ENCODE results near the gene FOXP2.

The FOXP2 gene

DNA sequence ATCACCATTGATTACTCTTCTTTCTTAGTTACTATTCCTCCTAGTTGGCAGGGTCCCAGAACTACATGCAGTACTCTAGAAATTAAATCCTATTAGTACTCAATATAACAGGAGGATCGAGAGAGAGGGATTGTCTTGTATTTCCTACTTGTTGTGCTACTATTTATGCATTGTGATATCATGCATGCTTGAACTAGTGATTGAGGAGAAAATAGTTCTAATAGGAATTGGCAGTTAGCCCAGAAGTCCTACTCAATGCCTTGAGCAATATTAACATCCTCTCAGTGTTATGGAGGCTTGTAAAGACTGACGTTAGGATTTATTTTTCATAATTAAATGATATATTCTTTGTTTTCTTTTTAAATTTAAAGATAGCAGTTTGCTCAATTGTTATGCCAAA is 67.4 kb downstream of the FOXP2 start (continued):
- TF ChIP-seq TOX (CRISPR knock-in tag; IDR thresholded peaks at IDR 0.05; ENCODE audit: borderline replicate concordance) = no peak
- TF ChIP-seq ZFP3 (CRISPR knock-in tag; IDR thresholded peaks at IDR 0.05) = no peak
- no peak for TF ChIP-seq ESRRG (CRISPR knock-in tag; IDR thresholded peaks at IDR 0.05)

- TF ChIP-seq TOX (CRISPR knock-in tag; IDR thresholded peaks at IDR 0.05; ENCODE audit: borderline replicate concordance) = no peak
- TF ChIP-seq PATZ1 (CRISPR knock-in tag; IDR thresholded peaks at IDR 0.05; ENCODE audit: borderline replicate concordance) = no peak
- no peak for TF ChIP-seq ARNTL (CRISPR knock-in tag; IDR thresholded peaks at IDR 0.05; ENCODE audit: borderline replicate concordance, low read depth)
- TF ChIP-seq ZFP30 (CRISPR knock-in tag; IDR thresholded peaks at IDR 0.05) = no peak
- no peak for TF ChIP-seq GLIS3 (CRISPR knock-in tag; IDR thresholded peaks at IDR 0.05)
- TF ChIP-seq BACH2 (CRISPR knock-in tag; IDR thresholded peaks at IDR 0.05; ENCODE audit: borderline replicate concordance) = no peak
- TF ChIP-seq ISL1 (CRISPR knock-in tag; IDR thresholded peaks at IDR 0.05) = no peak
- no peak for TF ChIP-seq RARB (CRISPR knock-in tag; IDR thresholded peaks at IDR 0.05)
- no peak for TF ChIP-seq CSRNP3 (CRISPR knock-in tag; IDR thresholded peaks at IDR 0.05)
- TF ChIP-seq ZNF70 (CRISPR knock-in tag; IDR thresholded peaks at IDR 0.05) = no peak
- no peak for ATAC-seq
Observed at GRCh38 chr7:114484226-114484625, 69.6 kb downstream of the FOXP2 start.

GRCh38 chr7:114487174-114487573 is 72.6 kb downstream of the FOXP2 start:
- TF ChIP-seq, protein P1, sequence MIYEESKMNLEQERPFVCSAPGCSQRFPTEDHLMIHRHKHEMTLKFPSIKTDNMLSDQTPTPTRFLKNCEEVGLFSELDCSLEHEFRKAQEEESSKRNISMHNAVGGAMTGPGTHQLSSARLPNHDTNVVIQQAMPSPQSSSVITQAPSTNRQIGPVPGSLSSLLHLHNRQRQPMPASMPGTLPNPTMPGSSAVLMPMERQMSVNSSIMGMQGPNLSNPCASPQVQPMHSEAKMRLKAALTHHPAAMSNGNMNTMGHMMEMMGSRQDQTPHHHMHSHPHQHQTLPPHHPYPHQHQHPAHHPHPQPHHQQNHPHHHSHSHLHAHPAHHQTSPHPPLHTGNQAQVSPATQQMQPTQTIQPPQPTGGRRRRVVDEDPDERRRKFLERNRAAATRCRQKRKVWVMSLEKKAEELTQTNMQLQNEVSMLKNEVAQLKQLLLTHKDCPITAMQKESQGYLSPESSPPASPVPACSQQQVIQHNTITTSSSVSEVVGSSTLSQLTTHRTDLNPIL (CRISPR knock-in tag; IDR thresholded peaks at IDR 0.05; ENCODE audit: low read depth) = no peak
- no peak for TF ChIP-seq CSRNP3 (CRISPR knock-in tag; IDR thresholded peaks at IDR 0.05)
- TF ChIP-seq OSR1 (CRISPR knock-in tag; IDR thresholded peaks at IDR 0.05) = no peak
- no peak for TF ChIP-seq ZFP3 (CRISPR knock-in tag; IDR thresholded peaks at IDR 0.05)
- no peak for TF ChIP-seq ARNTL (CRISPR knock-in tag; IDR thresholded peaks at IDR 0.05; ENCODE audit: borderline replicate concordance, low read depth)
- TF ChIP-seq ZNF70 (CRISPR knock-in tag; IDR thresholded peaks at IDR 0.05) = no peak
- TF ChIP-seq CSDC2 (CRISPR knock-in tag; IDR thresholded peaks at IDR 0.05) = no peak
- TF ChIP-seq, protein P2, sequence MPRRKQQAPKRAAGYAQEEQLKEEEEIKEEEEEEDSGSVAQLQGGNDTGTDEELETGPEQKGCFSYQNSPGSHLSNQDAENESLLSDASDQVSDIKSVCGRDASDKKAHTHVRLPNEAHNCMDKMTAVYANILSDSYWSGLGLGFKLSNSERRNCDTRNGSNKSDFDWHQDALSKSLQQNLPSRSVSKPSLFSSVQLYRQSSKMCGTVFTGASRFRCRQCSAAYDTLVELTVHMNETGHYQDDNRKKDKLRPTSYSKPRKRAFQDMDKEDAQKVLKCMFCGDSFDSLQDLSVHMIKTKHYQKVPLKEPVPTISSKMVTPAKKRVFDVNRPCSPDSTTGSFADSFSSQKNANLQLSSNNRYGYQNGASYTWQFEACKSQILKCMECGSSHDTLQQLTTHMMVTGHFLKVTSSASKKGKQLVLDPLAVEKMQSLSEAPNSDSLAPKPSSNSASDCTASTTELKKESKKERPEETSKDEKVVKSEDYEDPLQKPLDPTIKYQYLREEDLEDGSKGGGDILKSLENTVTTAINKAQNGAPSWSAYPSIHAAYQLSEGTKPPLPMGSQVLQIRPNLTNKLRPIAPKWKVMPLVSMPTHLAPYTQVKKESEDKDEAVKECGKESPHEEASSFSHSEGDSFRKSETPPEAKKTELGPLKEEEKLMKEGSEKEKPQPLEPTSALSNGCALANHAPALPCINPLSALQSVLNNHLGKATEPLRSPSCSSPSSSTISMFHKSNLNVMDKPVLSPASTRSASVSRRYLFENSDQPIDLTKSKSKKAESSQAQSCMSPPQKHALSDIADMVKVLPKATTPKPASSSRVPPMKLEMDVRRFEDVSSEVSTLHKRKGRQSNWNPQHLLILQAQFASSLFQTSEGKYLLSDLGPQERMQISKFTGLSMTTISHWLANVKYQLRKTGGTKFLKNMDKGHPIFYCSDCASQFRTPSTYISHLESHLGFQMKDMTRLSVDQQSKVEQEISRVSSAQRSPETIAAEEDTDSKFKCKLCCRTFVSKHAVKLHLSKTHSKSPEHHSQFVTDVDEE (CRISPR knock-in tag; IDR thresholded peaks at IDR 0.05) = no peak
- no peak for TF ChIP-seq ZC3H10 (CRISPR knock-in tag; IDR thresholded peaks at IDR 0.05)
- no peak for TF ChIP-seq TOX (CRISPR knock-in tag; IDR thresholded peaks at IDR 0.05; ENCODE audit: borderline replicate concordance)
- no peak for TF ChIP-seq BACH2 (CRISPR knock-in tag; IDR thresholded peaks at IDR 0.05; ENCODE audit: borderline replicate concordance)
- TF ChIP-seq SNAI2 (CRISPR knock-in tag; IDR thresholded peaks at IDR 0.05) = no peak
- TF ChIP-seq ZNF565 (CRISPR knock-in tag; conservative IDR thresholded peaks at IDR 0.05; ENCODE audit: low read depth) = no peak
- TF ChIP-seq, protein P3, sequence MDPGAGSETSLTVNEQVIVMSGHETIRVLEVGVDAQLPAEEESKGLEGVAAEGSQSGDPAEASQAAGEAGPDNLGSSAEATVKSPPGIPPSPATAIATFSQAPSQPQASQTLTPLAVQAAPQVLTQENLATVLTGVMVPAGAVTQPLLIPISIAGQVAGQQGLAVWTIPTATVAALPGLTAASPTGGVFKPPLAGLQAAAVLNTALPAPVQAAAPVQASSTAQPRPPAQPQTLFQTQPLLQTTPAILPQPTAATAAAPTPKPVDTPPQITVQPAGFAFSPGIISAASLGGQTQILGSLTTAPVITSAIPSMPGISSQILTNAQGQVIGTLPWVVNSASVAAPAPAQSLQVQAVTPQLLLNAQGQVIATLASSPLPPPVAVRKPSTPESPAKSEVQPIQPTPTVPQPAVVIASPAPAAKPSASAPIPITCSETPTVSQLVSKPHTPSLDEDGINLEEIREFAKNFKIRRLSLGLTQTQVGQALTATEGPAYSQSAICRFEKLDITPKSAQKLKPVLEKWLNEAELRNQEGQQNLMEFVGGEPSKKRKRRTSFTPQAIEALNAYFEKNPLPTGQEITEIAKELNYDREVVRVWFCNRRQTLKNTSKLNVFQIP (CRISPR knock-in tag; IDR thresholded peaks at IDR 0.05; ENCODE audit: borderline replicate concordance, low read depth) = no peak
- no peak for TF ChIP-seq PPARA (CRISPR knock-in tag; IDR thresholded peaks at IDR 0.05; ENCODE audit: borderline replicate concordance)
- TF ChIP-seq ZNF8 (CRISPR knock-in tag; IDR thresholded peaks at IDR 0.05) = no peak
- no peak for TF ChIP-seq ISL1 (CRISPR knock-in tag; IDR thresholded peaks at IDR 0.05)
- TF ChIP-seq PATZ1 (CRISPR knock-in tag; IDR thresholded peaks at IDR 0.05; ENCODE audit: borderline replicate concordance) = no peak
- no peak for TF ChIP-seq TCF4 (CRISPR knock-in tag; IDR thresholded peaks at IDR 0.05; ENCODE audit: borderline replicate concordance)
- TF ChIP-seq RARB (CRISPR knock-in tag; IDR thresholded peaks at IDR 0.05) = no peak

More at GRCh38 chr7:114487174-114487573, 72.6 kb downstream of the FOXP2 start:
- no peak for ATAC-seq
